A673 (cell line): Measurements from ENCODE around the gene CARD9. TPM values are rescaled to one million over a fixed set of nuclear protein-coding genes. Genes with fewer than 3 reads are reported as not detected.

ENCODE experiments used
- BruUV-seq: library from RNA; stranded (reverse); fragments of 400-500 nt; replicated peaks from 2 replicates; lab custom pipeline; 2021; lab: Mats Ljungman, UMichigan
- CTCF ChIA-PET: fragments of 300-600 bp; sonication (Branson Sonifier 250); formaldehyde crosslinking; loops from one replicate; lab custom pipeline; 2022; ENCODE audit warnings: antibody characterized with exemption; lab: Charles Lee
- POLR2A ChIA-PET: fragments of 300-600 bp; sonication (Branson Sonifier 250); formaldehyde crosslinking; loops from one replicate; lab custom pipeline; 2022; ENCODE audit warnings: antibody characterized with exemption; ENCODE audit not compliant: low non-redundant PET; lab: Charles Lee
- DNase-seq: peaks from one replicate; pipeline ENCODE4 v3.0.0-alpha.2; 2015; ENCODE audit warnings: low spot score
- H3K27ac ChIP-seq: fragments of 200-600 bp; sonication (generic); 2 replicates; pipeline ENCODE4 v1.5.1; 2016; ENCODE audit warnings: mixed run types, low read depth, mild to moderate bottlenecking, mixed read lengths, antibody characterized with exemption, low read length; ENCODE audit not compliant: poor library complexity, severe bottlenecking
- H3K27me3 ChIP-seq: fragments of 200-600 bp; sonication (generic); replicated peaks from 2 replicates; pipeline ENCODE4 v1.6.1; 2017; ENCODE audit warnings: mixed run types, low read depth, mild to moderate bottlenecking, mixed read lengths, antibody characterized with exemption, low read length; ENCODE audit not compliant: insufficient read depth, poor library complexity
- H3K36me3 ChIP-seq: fragments of 200-600 bp; sonication (generic); 2 replicates; pipeline ENCODE4 v1.6.1; 2016; ENCODE audit warnings: mixed run types, mild to moderate bottlenecking, mixed read lengths, antibody characterized with exemption, low read length; ENCODE audit not compliant: insufficient read depth, poor library complexity, severe bottlenecking
- H3K4me1 ChIP-seq: fragments of 200-600 bp; sonication (generic); 2 replicates; pipeline ENCODE4 v1.6.1; 2017; ENCODE audit warnings: mixed run types, mild to moderate bottlenecking, mixed read lengths, antibody characterized with exemption, low read length; ENCODE audit not compliant: insufficient read depth, poor library complexity, severe bottlenecking
- H3K4me3 ChIP-seq: fragments of 200-600 bp; sonication (generic); 2 replicates; pipeline ENCODE4 v1.5.1; 2016; ENCODE audit warnings: low read depth, mixed run types, mild to moderate bottlenecking, mixed read lengths, low read length; ENCODE audit not compliant: poor library complexity, severe bottlenecking
- H3K9me3 ChIP-seq: fragments of 200-600 bp; sonication (generic); 2 replicates; pipeline ENCODE4 v1.6.1; 2016; ENCODE audit warnings: mixed run types, low read depth, mild to moderate bottlenecking, mixed read lengths, antibody characterized with exemption, low read length; ENCODE audit not compliant: poor library complexity, severe bottlenecking
- CTCF ChIP-seq: fragments of 300-800, 200-600 bp; sonication (generic); conservative IDR thresholded peaks from 2 replicates; pipeline ENCODE4 v1.5.1; 2017; ENCODE audit warnings: low read depth, mild to moderate bottlenecking, antibody characterized with exemption, low read length, moderate library complexity, mixed read lengths
- EZH2 ChIP-seq: fragments of 200-600 bp; sonication (generic); IDR thresholded peaks from 2 replicates; pipeline ENCODE4 v1.6.1; 2017; ENCODE audit warnings: borderline replicate concordance, low read depth, mild to moderate bottlenecking, mixed read lengths, antibody characterized with exemption, low read length; ENCODE audit not compliant: poor library complexity, severe bottlenecking
- intact Hi-C: fragments of 100-400 bp; cut with micrococcal nuclease; formaldehyde crosslinking; loops from one replicate; pipeline ENCODE4 v1.10.0; 2022; ENCODE audit not compliant: unreplicated experiment
- total RNA-seq: library from RNA; stranded (reverse); gene quantifications from 2 replicates; pipeline ENCODE4 v1.2.3, GENCODE V29; 2021

CARD9 gene
- total RNA-seq, 1 experiment from 2014 or later: 5.4 TPM

GRCh38 chr9:136387217-136387616, 13.7 kb upstream of the CARD9 start:
- no peaks in the 10 kb centered on the region for H3K27me3 ChIP-seq
- no peak for DNase-seq
- intact Hi-C loops: no loop called here
- no peaks in the 10 kb centered on the region for H3K4me1 ChIP-seq
- H3K9me3 ChIP-seq: no peaks in the 10 kb centered on the region
- no peak overlapping the region for H3K27ac ChIP-seq
- TF ChIP-seq CTCF (no peak), EZH2 (no peak)
- ChIA-PET CTCF (no interaction called here), POLR2A (no interaction called here)
- no TSS peak for BruUV-seq
- peaks cover 68% of the 10 kb centered on the region for H3K36me3 ChIP-seq
- no peak overlapping the region for H3K4me3 ChIP-seq

DNA sequence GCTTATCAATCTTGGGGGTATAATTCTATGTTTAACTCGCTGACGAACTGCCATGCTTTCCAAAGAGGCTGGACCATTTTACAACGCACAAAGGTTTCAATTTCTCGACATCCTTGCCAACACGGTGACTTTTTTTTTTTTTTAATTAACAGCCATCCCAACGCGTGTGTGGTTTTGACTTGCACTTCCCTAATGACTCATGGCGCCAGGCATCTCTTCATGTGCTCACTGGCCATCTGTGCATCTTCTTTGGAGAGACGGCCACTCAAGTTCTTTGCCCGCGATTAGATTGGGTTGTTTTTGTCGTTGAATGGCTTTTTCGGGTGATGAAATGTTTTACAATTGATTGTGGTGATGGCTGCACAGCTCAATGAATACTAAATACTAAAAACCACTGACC, 12.5 kb upstream of the CARD9 start:
- Histone ChIP-seq H3K27me3 (no peaks in the 10 kb centered on the region), H3K4me3 (no peak overlapping the region), H3K27ac (no peak overlapping the region), H3K4me1 (no peaks in the 10 kb centered on the region), H3K9me3 (no peaks in the 10 kb centered on the region), H3K36me3 (peaks cover 66% of the 10 kb centered on the region)
- no peak for DNase-seq
- CTCF ChIA-PET: no interaction called here
- TSS peak; percentile 25 for BruUV-seq
- POLR2A ChIA-PET: no interaction called here
- TF ChIP-seq CTCF: no peak
- intact Hi-C loops: no loop called here

- Histone ChIP-seq H3K27me3 (no peaks in the 10 kb centered on the region), H3K4me1 (no peaks in the 10 kb centered on the region), H3K36me3 (peaks cover 67% of the 10 kb centered on the region), H3K9me3 (no peaks in the 10 kb centered on the region), H3K4me3 (no peak overlapping the region), H3K27ac (no peak overlapping the region)
- CTCF ChIA-PET: no interaction called here
- TF ChIP-seq EZH2: no peak
- no peak for TF ChIP-seq CTCF
- intact Hi-C loops: no loop called here
- no TSS peak for BruUV-seq
- no peak for DNase-seq
- POLR2A ChIA-PET: no interaction called here
Observed at GRCh38 chr9:136385015-136385414, 11.5 kb upstream of the CARD9 start.
